H1 (cell line): Measurements from ENCODE around the gene CARF. TPM values are rescaled to one million over a fixed set of nuclear protein-coding genes. Genes with fewer than 3 reads are reported as not detected.

Source experiments
- CTCF ChIA-PET: fragments of 300-600 bp; sonication (Branson Sonifier 250); formaldehyde crosslinking; loops from one replicate; lab custom pipeline; 2021; ENCODE audit not compliant: partially characterized antibody; lab: Charles Lee
- POLR2A ChIA-PET: fragments of 300-600 bp; sonication (Branson Sonifier 250); formaldehyde crosslinking; loops from one replicate; lab custom pipeline; 2021; ENCODE audit warnings: inconsistent platforms; ENCODE audit not compliant: partially characterized antibody; lab: Charles Lee
- DNase-seq, 2 experiments: peaks; one replicate each; pipeline versions ENCODE4 v3.0.0 to v3.0.0-alpha.2; 2010 to 2022; ENCODE audit warnings: low spot score in 2 of 2, low read depth in 1 of 2, mixed read lengths in 1 of 2
- FAIRE-seq: peaks from 2 replicates; lab custom pipeline; 2011; peaks lifted over from hg19 to GRCh38; lab: Jason Lieb, UNC
- H2AFZ ChIP-seq: 2 replicates; pipeline ENCODE4 v1.8.1; 2012; ENCODE audit warnings: low read length, inconsistent platforms
- H2AK5ac ChIP-seq: 2 replicates; pipeline ENCODE4 v1.6.1; 2013; ENCODE audit warnings: low read depth, low read length
- H2BK120ac ChIP-seq: replicated peaks from 2 replicates; pipeline ENCODE3; 2013; ENCODE audit warnings: low read depth, low read length, inconsistent platforms
- H2BK12ac ChIP-seq: 2 replicates; pipeline ENCODE4 v1.6.1; 2013; ENCODE audit warnings: low read depth, low read length
- H2BK15ac ChIP-seq: 2 replicates; pipeline ENCODE4 v1.6.1; 2013; ENCODE audit warnings: low read length
- H2BK20ac ChIP-seq: 2 replicates; pipeline ENCODE4 v1.6.1; 2013; ENCODE audit warnings: low read length
- H2BK5ac ChIP-seq: 2 replicates; pipeline ENCODE4 v1.6.1; 2013; ENCODE audit warnings: low read depth, low read length
- H3K14ac ChIP-seq: 2 replicates; pipeline ENCODE4 v1.6.1; 2013; ENCODE audit warnings: inconsistent platforms; ENCODE audit not compliant: insufficient read length
- H3K18ac ChIP-seq: 2 replicates; pipeline ENCODE4 v1.6.1; 2013; ENCODE audit warnings: low read length; ENCODE audit errors: extremely low read depth
- H3K23ac ChIP-seq: 2 replicates; pipeline ENCODE4 v1.6.1; 2013; ENCODE audit warnings: inconsistent platforms; ENCODE audit not compliant: insufficient read length
- H3K23me2 ChIP-seq: 2 replicates; pipeline ENCODE4 v1.6.1; 2013; ENCODE audit warnings: low read depth, low read length
- H3K27ac ChIP-seq: 2 replicates; pipeline ENCODE4 v1.6.1; 2011; ENCODE audit warnings: low read depth, low read length, inconsistent platforms
- H3K27me3 ChIP-seq, 4 experiments: replicated peaks in 1 of 4; 1 replicate in 1 of 4; 2 replicates in 3 of 4; pipeline versions ENCODE4 v1.6.1 to v1.8.1; 2011 to 2013; ENCODE audit warnings: low read length in 3 of 4, mild to moderate bottlenecking in 3 of 4, inconsistent platforms in 2 of 4, mixed read lengths in 2 of 4, moderate library complexity in 1 of 4; ENCODE audit not compliant: control insufficient read depth in 3 of 4, insufficient read depth in 3 of 4; ENCODE audit errors: extremely low read depth in 1 of 4
- H3K36me3 ChIP-seq, 4 experiments: 2 replicates each; pipeline versions ENCODE4 v1.6.1 to v1.8.1; 2011 to 2013; ENCODE audit warnings: mild to moderate bottlenecking in 4 of 4, low read length in 3 of 4, moderate library complexity in 2 of 4, control low read depth in 1 of 4, inconsistent platforms in 1 of 4; ENCODE audit not compliant: insufficient read depth in 4 of 4, control insufficient read depth in 2 of 4
- H3K4ac ChIP-seq: replicated peaks from 2 replicates; pipeline ENCODE3; 2013; ENCODE audit warnings: low read length, low read depth, mixed read lengths, inconsistent platforms; ENCODE audit not compliant: insufficient read length
- H3K4me1 ChIP-seq, 4 experiments: replicated peaks in 1 of 4; 1 replicate in 1 of 4; 2 replicates in 3 of 4; pipeline versions ENCODE4 v1.6.1 to v1.8.1; 2011 to 2013; ENCODE audit warnings: low read length in 3 of 4, inconsistent platforms in 2 of 4, mixed read lengths in 1 of 4; ENCODE audit not compliant: insufficient read depth in 4 of 4, control insufficient read depth in 3 of 4
- H3K4me2 ChIP-seq, 2 experiments: 2 replicates each; pipeline versions ENCODE4 v1.6.1 to v1.8.1; 2011 to 2013; ENCODE audit warnings: low read depth in 2 of 2, low read length in 2 of 2, control low read depth in 1 of 2, inconsistent platforms in 1 of 2, mild to moderate bottlenecking in 1 of 2; ENCODE audit not compliant: insufficient read depth in 1 of 2
- H3K4me3 ChIP-seq, 4 experiments: fragments of 200-600, 300-600 bp in 1 of 4; sonication (generic), shearing (Covaris generic), sonication (Bioruptor Twin) in 1 of 4; 2 replicates each; pipeline versions ENCODE4 v1.5.1 to v1.8.1; 2011 to 2016; ENCODE audit warnings: low read length in 4 of 4, low read depth in 3 of 4, control low read depth in 2 of 4, inconsistent platforms in 2 of 4, mild to moderate bottlenecking in 2 of 4, mixed read lengths in 1 of 4, moderate library complexity in 1 of 4; ENCODE audit not compliant: insufficient read depth in 2 of 4; ENCODE audit errors: extremely low read depth in 1 of 4
- H3K56ac ChIP-seq: replicated peaks from 2 replicates; pipeline ENCODE3; 2013; ENCODE audit warnings: low read depth, mild to moderate bottlenecking, mixed read lengths, low read length, inconsistent platforms; ENCODE audit not compliant: insufficient read length
- H3K79me1 ChIP-seq: 2 replicates; pipeline ENCODE4 v1.6.1; 2013; ENCODE audit warnings: low read depth, low read length, control low read depth
- H3K79me2 ChIP-seq, 2 experiments: 2 replicates each; pipeline versions ENCODE4 v1.6.1 to v1.8.1; 2012 to 2013; ENCODE audit warnings: low read length in 2 of 2, mild to moderate bottlenecking in 2 of 2, inconsistent platforms in 1 of 2; ENCODE audit not compliant: insufficient read depth in 2 of 2, control insufficient read depth in 1 of 2
- H3K9ac ChIP-seq, 4 experiments: replicated peaks in 1 of 4; 1 replicate in 1 of 4; 2 replicates in 3 of 4; pipeline versions ENCODE4 v1.6.1 to v1.8.1; 2011 to 2013; ENCODE audit warnings: low read depth in 3 of 4, low read length in 3 of 4, control low read depth in 2 of 4, mild to moderate bottlenecking in 2 of 4, moderate library complexity in 2 of 4, inconsistent platforms in 1 of 4; ENCODE audit errors: extremely low read depth in 1 of 4
- H3K9me3 ChIP-seq, 2 experiments: 2 replicates each; pipeline versions ENCODE4 v1.6.1 to v1.8.1; 2012 to 2013; ENCODE audit warnings: mild to moderate bottlenecking in 2 of 2, moderate library complexity in 2 of 2, control low read depth in 1 of 2, inconsistent platforms in 1 of 2, low read depth in 1 of 2, low read length in 1 of 2, mixed read lengths in 1 of 2; ENCODE audit not compliant: insufficient read depth in 2 of 2
- H4K20me1 ChIP-seq, 2 experiments: replicated peaks in 1 of 2; 2 replicates each; pipeline versions ENCODE3 to v1.8.1; 2011 to 2013; ENCODE audit warnings: inconsistent platforms in 2 of 2, low read length in 2 of 2, mild to moderate bottlenecking in 1 of 2; ENCODE audit not compliant: insufficient read depth in 2 of 2, control insufficient read depth in 1 of 2
- H4K5ac ChIP-seq: 2 replicates; pipeline ENCODE4 v1.6.1; 2013; ENCODE audit warnings: low read length, low read depth, mixed read lengths, inconsistent platforms; ENCODE audit not compliant: insufficient read length
- H4K8ac ChIP-seq: 2 replicates; pipeline ENCODE4 v1.8.0; 2013; ENCODE audit warnings: mild to moderate bottlenecking, moderate library complexity, low read length, inconsistent platforms; ENCODE audit not compliant: insufficient read depth; ENCODE audit errors: extremely low read depth
- H4K91ac ChIP-seq: replicated peaks from 2 replicates; pipeline ENCODE3; 2013; ENCODE audit warnings: low read length, mixed read lengths, inconsistent platforms; ENCODE audit not compliant: insufficient read length
- ASH2L ChIP-seq: fragments of 200-600, 300-600 bp; sonication (generic); IDR thresholded peaks from one replicate; pipeline ENCODE4 v1.7.1; 2017; ENCODE audit warnings: low read length
- BRCA1 ChIP-seq: IDR thresholded peaks from 2 replicates; pipeline ENCODE4 v1.6.1; 2012; ENCODE audit warnings: low read depth, low read length, improper control_type of control experiment
- EGR1 ChIP-seq: IDR thresholded peaks from 2 replicates; pipeline ENCODE4 v1.6.1; 2011; ENCODE audit warnings: low read depth, low read length, borderline replicate concordance
- EZH2 ChIP-seq: fragments of 200-600 bp; sonication (generic); IDR thresholded peaks from 2 replicates; pipeline ENCODE4 v1.7.1; 2012; ENCODE audit warnings: low read depth, mild to moderate bottlenecking, moderate library complexity, low read length, inconsistent platforms; ENCODE audit not compliant: severe bottlenecking
- PHF8 ChIP-seq: fragments of 200-600 bp; sonication (generic); conservative IDR thresholded peaks from 2 replicates; pipeline ENCODE4 v1.7.1; 2012; ENCODE audit warnings: low read depth, mild to moderate bottlenecking, inconsistent platforms, low read length, moderate library complexity
- POLR2A ChIP-seq, 2 experiments: IDR thresholded peaks; 1 replicate in 1 of 2; 2 replicates in 1 of 2; pipeline ENCODE4 v1.6.1; 2011; ENCODE audit warnings: low read depth in 2 of 2, low read length in 2 of 2, mild to moderate bottlenecking in 2 of 2; ENCODE audit errors: control extremely low read depth in 1 of 2
- POLR2AphosphoS5 ChIP-seq: IDR thresholded peaks from 2 replicates; pipeline ENCODE4 v1.6.1; 2011; ENCODE audit warnings: low read depth, low read length
- RBBP5 ChIP-seq: IDR thresholded peaks from 2 replicates; pipeline ENCODE4 v1.7.1; 2012; ENCODE audit warnings: low read depth, mild to moderate bottlenecking, inconsistent platforms, low read length, moderate library complexity, borderline replicate concordance
- SAP30 ChIP-seq: fragments of 300-600 bp; sonication (generic); IDR thresholded peaks from 2 replicates; pipeline ENCODE4 v1.7.1; 2012; ENCODE audit warnings: low read length, moderate library complexity, mild to moderate bottlenecking, inconsistent platforms; ENCODE audit not compliant: insufficient read depth, insufficient replicate concordance
- SP1 ChIP-seq: IDR thresholded peaks from 2 replicates; pipeline ENCODE4 v1.6.1; 2011; ENCODE audit warnings: low read depth, low read length
- SP2 ChIP-seq: IDR thresholded peaks from 2 replicates; pipeline ENCODE4 v1.6.1; 2012; ENCODE audit warnings: mild to moderate bottlenecking, low read length, inconsistent platforms
- SUZ12 ChIP-seq: fragments of 200-600 bp; sonication (generic); IDR thresholded peaks from 2 replicates; pipeline ENCODE4 v1.6.1; 2012; ENCODE audit warnings: mild to moderate bottlenecking, inconsistent platforms, low read length, moderate library complexity, mixed read lengths
- TAF1 ChIP-seq: IDR thresholded peaks from 2 replicates; pipeline ENCODE4 v1.6.1; 2011; ENCODE audit warnings: mild to moderate bottlenecking, low read depth, low read length
- TEAD4 ChIP-seq: IDR thresholded peaks from 2 replicates; pipeline ENCODE4 v1.6.1; 2012; ENCODE audit warnings: low read depth, low read length, inconsistent platforms, mixed read lengths
- WGBS, 2 experiments: shearing (Covaris generic) in 1 of 2; methylation state at CpG; one replicate each; pipeline versions ENCODE4 v1.1.6 to v1.1.7; 2013 to 2015; ENCODE audit warnings: low lambda C conversion rate in 2 of 2, mixed read lengths in 2 of 2, inconsistent platforms in 1 of 2, low coverage in 1 of 2, missing lambda C conversion rate in 1 of 2; ENCODE audit not compliant: insufficient replicate concordance in 2 of 2, insufficient coverage in 1 of 2, insufficient read length in 1 of 2; ENCODE audit errors: extremely low coverage in 1 of 2, missing lambda C conversion rate in 1 of 2; 5-methylcytosine and 5-hydroxymethylcytosine counted together
- polyA plus RNA-seq, 7 experiments: library from polyadenylated mRNA; depleted of rRNA in 3 of 7; stranded (reverse) in 5 of 7; unstranded in 2 of 7; fragments of >200 nt in 5 of 7; fragments of 200-250 nt in 2 of 7; gene quantifications; 1 replicate in 5 of 7; 2 replicates in 1 of 7; 4 replicates in 1 of 7; pipeline versions ENCODE4 v1.2.1 to v1.2.3, GENCODE V29; 2011 to 2013; ENCODE audit warnings: missing spikeins in 2 of 7, mixed read lengths in 2 of 7
- total RNA-seq: library from RNA; stranded (reverse); fragmentation: NEBNext Ultra II Directional; extraction: Animal tissue kit (Norgen Biotek cat#: 25700); gene quantifications from 2 replicates; pipeline ENCODE4 v1.2.1, GENCODE V29; 2021

Gene CARF
- total and polyA plus RNA-seq, 2 of the 8 experiments (the other 6 are each of a cell fraction or from before 2014, with no cell fraction given), result 2.0 to 2.6 TPM

- CTCF ChIA-PET, result interaction anchor here (0.6 to 1.6 kb wide), 5 partner anchors 10 to 533 kb away, joined by 3 read pairs; no protein-coding TSS in a partner anchor
- H3K56ac ChIP-seq, result no peak overlapping the region
- peaks cover 0 to 3% (median 0%) of the 10 kb centered on the region in 4 experiments; a peak in 1 of 7 replicates for H3K4me1 ChIP-seq
- no peak overlapping the region for H3K4ac ChIP-seq
- no peak overlapping the region for H3K23ac ChIP-seq
- WGBS, 2 experiments, result 95% methylated on average over 3 of the region's 3 CpGs; no CpG with 5 or more reads in 1 of the 2 experiments
- no peaks in the 10 kb centered on the region for H3K79me1 ChIP-seq
- DNase-seq (no peak), FAIRE-seq (no peak)
- H3K4me3 ChIP-seq, result no peak overlapping the region
- H4K5ac ChIP-seq, result no peak overlapping the region
- no peak overlapping the region for H2BK15ac ChIP-seq
- no peak overlapping the region for H3K27ac ChIP-seq
- H2AFZ ChIP-seq, result no peak overlapping the region
- POLR2A ChIA-PET, result interaction anchor here (1.1 to 1.7 kb wide), 2 partner anchors 8 to 13 kb away, joined by 3 to 7 read pairs; no protein-coding TSS in a partner anchor
- H2BK12ac ChIP-seq, result no peak overlapping the region
- no peak overlapping the region for H3K9ac ChIP-seq
- H4K8ac ChIP-seq, result no peak overlapping the region
- no peak overlapping the region for H3K18ac ChIP-seq
- H3K23me2 ChIP-seq, result no peaks in the 10 kb centered on the region
- H3K4me2 ChIP-seq, result no peak overlapping the region
- H2BK20ac ChIP-seq, result no peak overlapping the region
- no peak overlapping the region for H2BK120ac ChIP-seq
- H3K27me3 ChIP-seq, result no peaks in the 10 kb centered on the region
- no peaks in the 10 kb centered on the region for H3K9me3 ChIP-seq
- no peaks in the 10 kb centered on the region for H3K79me2 ChIP-seq
- no peak overlapping the region for H3K14ac ChIP-seq
- no peaks in the 10 kb centered on the region for H4K20me1 ChIP-seq
- no peak overlapping the region for H2BK5ac ChIP-seq
- no peak overlapping the region for H4K91ac ChIP-seq
- H3K36me3 ChIP-seq, result no peaks in the 10 kb centered on the region
- no peak overlapping the region for H2AK5ac ChIP-seq
- no peak for TF ChIP-seq BRCA1
- no peak for TF ChIP-seq POLR2AphosphoS5
- no peak for TF ChIP-seq EZH2
- TF ChIP-seq TAF1, result no peak
- TF ChIP-seq POLR2A (IDR thresholded peaks at IDR 0.05; ENCODE audit: control extremely low read depth in 1 of 2, low read depth in 2 of 2, low read length in 2 of 2), result no peak
- TF ChIP-seq SAP30, result no peak
- no peak for TF ChIP-seq SP2
- TF ChIP-seq PHF8, result no peak
- TF ChIP-seq EGR1, result no peak
- no peak for TF ChIP-seq ASH2L
- TF ChIP-seq TEAD4, result no peak
- TF ChIP-seq RBBP5, result no peak
- no peak for TF ChIP-seq SP1
- TF ChIP-seq SUZ12, result no peak
These were observed 90.2 kb downstream of the CARF start for GRCh38 chr2:203002054-203002821.
